K562 (cell line): ENCODE data around the gene C2CD2. TPM values are rescaled to one million over a fixed set of nuclear protein-coding genes. Genes with fewer than 3 reads are reported as not detected.

Experiments
- CEBPB ChIP-seq: fragments of 450-650 bp; IDR thresholded peaks from 2 replicates; pipeline ENCODE4 v1.6.1; 2016; ENCODE audit warnings: missing genetic modification characterization, missing compliant biosample characterization
- DMBX1 ChIP-seq: fragments of 250-450 bp; sonication (Bioruptor Pico); IDR thresholded peaks from 2 replicates; pipeline ENCODE4 v1.8.0; 2022; ENCODE audit warnings: inconsistent platforms, mild to moderate bottlenecking, moderate library complexity, borderline replicate concordance
- ETS2 ChIP-seq: IDR thresholded peaks from 2 replicates; pipeline ENCODE4 v1.6.1; 2016; ENCODE audit warnings: borderline replicate concordance, missing genetic modification characterization, mild to moderate bottlenecking, moderate library complexity, missing compliant biosample characterization; ENCODE audit not compliant: poor library complexity, severe bottlenecking
- FOXO4 ChIP-seq: fragments of 450-650 bp; formaldehyde crosslinking; IDR thresholded peaks from 2 replicates; pipeline ENCODE4 v1.4.0; 2020; ENCODE audit warnings: mild to moderate bottlenecking, moderate library complexity
- GTF2E2 ChIP-seq: fragments of 200-800 bp; sonication (Bioruptor generic); IDR thresholded peaks from 2 replicates; pipeline ENCODE4 v1.6.1; 2016; ENCODE audit warnings: missing genetic modification characterization, missing compliant biosample characterization
- KLF10 ChIP-seq: fragments of 250-450 bp; sonication (Bioruptor Pico); IDR thresholded peaks from 2 replicates; pipeline ENCODE4 v1.6.1; 2021; ENCODE audit warnings: matching md5 sums
- MAX ChIP-seq: sonication (generic); formaldehyde crosslinking; IDR thresholded peaks from 2 replicates; pipeline ENCODE4 v1.9.0; 2022; ENCODE audit warnings: mild to moderate bottlenecking, missing genetic modification reagents
- MNT ChIP-seq, 2 experiments: fragments of 450-650 bp; conservative IDR thresholded peaks; 2 replicates each; pipeline ENCODE4 v1.6.1; 2017; ENCODE audit warnings: mild to moderate bottlenecking in 2 of 2, moderate library complexity in 2 of 2
- STAT6 ChIP-seq: sonication (generic); formaldehyde crosslinking; IDR thresholded peaks from 2 replicates; pipeline ENCODE4 v1.8.1; 2023; ENCODE audit warnings: mild to moderate bottlenecking, missing genetic modification reagents
- ZBTB2 ChIP-seq: fragments of 450-650 bp; IDR thresholded peaks from 2 replicates; pipeline ENCODE4 v1.6.1; 2016; ENCODE audit warnings: antibody characterized with exemption
- ZBTB33 ChIP-seq: sonication (generic); formaldehyde crosslinking; IDR thresholded peaks from 2 replicates; pipeline ENCODE4 v1.8.1; 2023; ENCODE audit warnings: mild to moderate bottlenecking, missing genetic modification reagents
- ZNF511 ChIP-seq: sonication (generic); formaldehyde crosslinking; IDR thresholded peaks from 2 replicates; pipeline ENCODE4 v1.8.0; 2022; ENCODE audit warnings: mild to moderate bottlenecking, missing genetic modification reagents
- ZNF57 ChIP-seq: fragments of 450-650 bp; formaldehyde crosslinking; IDR thresholded peaks from 2 replicates; pipeline ENCODE4 v1.4.0; 2020; ENCODE audit warnings: mild to moderate bottlenecking, moderate library complexity
- ZNF778 ChIP-seq: fragments of 450-650 bp; formaldehyde crosslinking; IDR thresholded peaks from 2 replicates; pipeline ENCODE4 v1.4.0; 2020; ENCODE audit warnings: mild to moderate bottlenecking, moderate library complexity
- polyA plus RNA-seq, 8 experiments: library from polyadenylated mRNA; depleted of rRNA in 4 of 8; stranded (reverse) in 5 of 8; unstranded in 3 of 8; fragments of >200 nt; fragmentation: Nextera tagmentation in 2 of 8; fragmentation: Illumina TruSeq in 1 of 8; extraction: Ambion mirVana in 2 of 8; extraction: Trizol in 1 of 8; gene quantifications; 2 replicates each; pipeline versions ENCODE4 v1.2.1 to v1.2.3, GENCODE V29; 2011 to 2014; ENCODE audit warnings: inconsistent platforms in 1 of 8, missing spikeins in 1 of 8
- total RNA-seq, 7 experiments: library from RNA; depleted of rRNA in 6 of 7; stranded (reverse); fragments of >200 nt in 6 of 7; fragmentation: Illumina TruSeq in 2 of 7; extraction: Trizol in 2 of 7; gene quantifications; 2 replicates each; pipeline versions ENCODE4 v1.2.1 to v1.2.3, GENCODE V29; 2011 to 2021; ENCODE audit warnings: low replicate concordance in 1 of 7

Gene C2CD2
- total and polyA plus RNA-seq, 9 of the 15 experiments (the other 6 are each of a cell fraction or from before 2014, with no cell fraction given), result 1.3 to 21.6 (median 12.1) TPM

- TF ChIP-seq ZBTB33 (CRISPR knock-in tag), result no peak
- no peak for TF ChIP-seq FOXO4 (CRISPR knock-in tag)
- no peak for TF ChIP-seq ZNF511 (CRISPR knock-in tag)
- TF ChIP-seq STAT6 (CRISPR knock-in tag), result 0 out of 2 replicates have a peak, but pooled peaks have one; percentile 38
- no peak for TF ChIP-seq KLF10
- TF ChIP-seq MAX, result peak; percentile 71
- TF ChIP-seq CEBPB (tag), result no peak
- TF ChIP-seq ZNF57, result no peak
- no peak for TF ChIP-seq ZNF778
- TF ChIP-seq MNT (conservative IDR thresholded peaks at IDR 0.05), result no peak
- TF ChIP-seq GTF2E2, result peak; percentile 73; the same call in 1 of the 2 replicates
- no peak for TF ChIP-seq ETS2
- no peak for TF ChIP-seq ZBTB2
- no peak for TF ChIP-seq DMBX1 (CRISPR knock-in tag)
These were observed 58.0 kb downstream of the C2CD2 start (continued) for GRCh38 chr21:41895643-41896493.
